Right lobe of liver (tissue), 4 donors: ENCODE results near the gene PRKCB.

Experiments used
- CTCF ChIP-seq, 4 donors: fragments of 200-600 bp in 3 of 4; fragments of 450-650 bp in 1 of 4; IDR thresholded peaks; one replicate each; pipeline versions ENCODE4 v1.5.1 to v1.8.0; 2016 to 2022; ENCODE audit warnings: antibody characterized with exemption in 4 of 4, mild to moderate bottlenecking in 2 of 4
- POLR2A ChIP-seq: fragments of 450-650 bp; IDR thresholded peaks from one replicate; pipeline ENCODE4 v1.6.1; 2017; ENCODE audit warnings: antibody characterized with exemption, mild to moderate bottlenecking
- donor health status: DM: no; HTN: no; CAD: no.
- donor health status: DM: no; HTN: no; CAD: no.
- donor health status: DM: no; HTN: yes; CAD: no.

GRCh38 chr16:24035127-24035842 is 199.5 kb downstream of the PRKCB start:
- no peak for TF ChIP-seq POLR2A
- no peak for TF ChIP-seq CTCF (IDR thresholded peaks at IDR 0.05)
